ENCODE results near the gene INSIG2. TPM values are rescaled to one million over a fixed set of nuclear protein-coding genes. Genes with fewer than 3 reads are reported as not detected.

The INSIG2 gene
- polyA plus RNA-seq, 1 donor (not counting 4 experiments of a cell fraction or from before 2014, with no cell fraction given): 28.6 TPM

GRCh38 chr2:118056801-118057200 lies 31.5 kb upstream of the INSIG2 start:
- H3K9ac ChIP-seq (ENCODE audit: control insufficient read depth, extremely low read depth, insufficient read depth, low read length): no peak overlapping the region
- H3K9me3 ChIP-seq (ENCODE audit: control insufficient read depth, low read depth, low read length): no peaks in the 10 kb centered on the region
- DNase-seq (ENCODE audit: low read depth, low spot score): no peak
- H3K4me1 ChIP-seq (ENCODE audit: control insufficient read depth, extremely low read depth, insufficient read depth, low read length): no peaks in the 10 kb centered on the region
- H2AFZ ChIP-seq (ENCODE audit: control insufficient read depth, low read length): no peak overlapping the region
- no peaks in the 10 kb centered on the region for H3K36me3 ChIP-seq (ENCODE audit: control insufficient read depth in 2 of 2, extremely low read depth in 1 of 2, insufficient read depth in 2 of 2, low read length in 2 of 2)
- no peaks in the 10 kb centered on the region for H4K20me1 ChIP-seq (ENCODE audit: control insufficient read depth, extremely low read depth, insufficient read depth, low read length)
- no peaks in the 10 kb centered on the region for H3K79me2 ChIP-seq (ENCODE audit: control insufficient read depth, insufficient read depth, low read length)
- no peak overlapping the region for H3K4me3 ChIP-seq (ENCODE audit: control insufficient read depth in 2 of 3, extremely low read depth in 1 of 3, insufficient read depth in 2 of 3, low read depth in 1 of 3, low read length in 3 of 3)
- no peak overlapping the region for H3K27ac ChIP-seq (ENCODE audit: control insufficient read depth, insufficient read depth, low read length)
- FAIRE-seq: no peak
- dilution Hi-C loops (cut with MboI; ENCODE audit: extremely low pct_ligation_motif_present, low sequenced_read_pairs): no loop called here
- H3K9me1 ChIP-seq (ENCODE audit: control insufficient read depth, extremely low read depth, insufficient read depth, low read length): no peaks in the 10 kb centered on the region
- no peak overlapping the region for H3K4me2 ChIP-seq (ENCODE audit: control insufficient read depth, extremely low read depth, insufficient read depth, low read depth, low read length)
- H3K27me3 ChIP-seq (ENCODE audit: control insufficient read depth, extremely low read depth, insufficient read depth, low read length): no peaks in the 10 kb centered on the region
- no peak for TF ChIP-seq EZH2 (IDR thresholded peaks at IDR 0.05; ENCODE audit: low read length)
- TF ChIP-seq, protein P1, sequence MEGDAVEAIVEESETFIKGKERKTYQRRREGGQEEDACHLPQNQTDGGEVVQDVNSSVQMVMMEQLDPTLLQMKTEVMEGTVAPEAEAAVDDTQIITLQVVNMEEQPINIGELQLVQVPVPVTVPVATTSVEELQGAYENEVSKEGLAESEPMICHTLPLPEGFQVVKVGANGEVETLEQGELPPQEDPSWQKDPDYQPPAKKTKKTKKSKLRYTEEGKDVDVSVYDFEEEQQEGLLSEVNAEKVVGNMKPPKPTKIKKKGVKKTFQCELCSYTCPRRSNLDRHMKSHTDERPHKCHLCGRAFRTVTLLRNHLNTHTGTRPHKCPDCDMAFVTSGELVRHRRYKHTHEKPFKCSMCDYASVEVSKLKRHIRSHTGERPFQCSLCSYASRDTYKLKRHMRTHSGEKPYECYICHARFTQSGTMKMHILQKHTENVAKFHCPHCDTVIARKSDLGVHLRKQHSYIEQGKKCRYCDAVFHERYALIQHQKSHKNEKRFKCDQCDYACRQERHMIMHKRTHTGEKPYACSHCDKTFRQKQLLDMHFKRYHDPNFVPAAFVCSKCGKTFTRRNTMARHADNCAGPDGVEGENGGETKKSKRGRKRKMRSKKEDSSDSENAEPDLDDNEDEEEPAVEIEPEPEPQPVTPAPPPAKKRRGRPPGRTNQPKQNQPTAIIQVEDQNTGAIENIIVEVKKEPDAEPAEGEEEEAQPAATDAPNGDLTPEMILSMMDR (optimal IDR thresholded peaks at IDR 0.05 in 1 of 3, IDR thresholded peaks at IDR 0.05 in 1 of 3, conservative IDR thresholded peaks at IDR 0.05 in 1 of 3; ENCODE audit: extremely low read depth in 1 of 3, insufficient read depth in 2 of 3, low read length in 3 of 3): no peak

GRCh38 chr2:118058951-118059350 lies 29.3 kb upstream of the INSIG2 start:
- no peak overlapping the region for H3K27ac ChIP-seq (ENCODE audit: control insufficient read depth, insufficient read depth, low read length)
- H3K9me3 ChIP-seq (ENCODE audit: control insufficient read depth, low read depth, low read length): no peaks in the 10 kb centered on the region
- no peak overlapping the region for H3K4me2 ChIP-seq (ENCODE audit: control insufficient read depth, extremely low read depth, insufficient read depth, low read depth, low read length)
- H3K79me2 ChIP-seq (ENCODE audit: control insufficient read depth, insufficient read depth, low read length): no peaks in the 10 kb centered on the region
- H3K4me3 ChIP-seq (ENCODE audit: control insufficient read depth in 2 of 3, extremely low read depth in 1 of 3, insufficient read depth in 2 of 3, low read depth in 1 of 3, low read length in 3 of 3): no peak overlapping the region
- dilution Hi-C loops (cut with MboI; ENCODE audit: extremely low pct_ligation_motif_present, low sequenced_read_pairs): no loop called here
- H3K36me3 ChIP-seq (ENCODE audit: control insufficient read depth in 2 of 2, extremely low read depth in 1 of 2, insufficient read depth in 2 of 2, low read length in 2 of 2): no peaks in the 10 kb centered on the region
- H4K20me1 ChIP-seq (ENCODE audit: control insufficient read depth, extremely low read depth, insufficient read depth, low read length): no peaks in the 10 kb centered on the region
- FAIRE-seq (no peak), DNase-seq (ENCODE audit: low read depth, low spot score) (no peak)
- no peak for TF ChIP-seq EZH2 (IDR thresholded peaks at IDR 0.05; ENCODE audit: low read length)
- TF ChIP-seq, protein P1 (optimal IDR thresholded peaks at IDR 0.05 in 1 of 3, IDR thresholded peaks at IDR 0.05 in 1 of 3, conservative IDR thresholded peaks at IDR 0.05 in 1 of 3; ENCODE audit: extremely low read depth in 1 of 3, insufficient read depth in 2 of 3, low read length in 3 of 3): no peak
- no peak overlapping the region for H3K9ac ChIP-seq (ENCODE audit: control insufficient read depth, extremely low read depth, insufficient read depth, low read length)
- no peaks in the 10 kb centered on the region for H3K9me1 ChIP-seq (ENCODE audit: control insufficient read depth, extremely low read depth, insufficient read depth, low read length)
- H2AFZ ChIP-seq (ENCODE audit: control insufficient read depth, low read length): no peak overlapping the region
- H3K27me3 ChIP-seq (ENCODE audit: control insufficient read depth, extremely low read depth, insufficient read depth, low read length): no peaks in the 10 kb centered on the region
- H3K4me1 ChIP-seq (ENCODE audit: control insufficient read depth, extremely low read depth, insufficient read depth, low read length): no peaks in the 10 kb centered on the region
